MM.1S (cell line): ENCODE data around the gene SYTL5.

ENCODE experiments used
- DNase-seq: peaks from one replicate; pipeline ENCODE4 v3.0.0-alpha.2; 2015
- H2AFZ ChIP-seq: fragments of 300-600 bp; sonication (generic); 2 replicates; pipeline ENCODE4 v1.6.0; 2016; ENCODE audit warnings: antibody characterized with exemption, low read length
- H3F3A ChIP-seq: fragments of 300-600 bp; sonication (generic); 2 replicates; pipeline ENCODE4 v1.6.1; 2016; ENCODE audit warnings: mild to moderate bottlenecking, antibody characterized with exemption, low read length, moderate library complexity, mixed read lengths; ENCODE audit not compliant: insufficient read depth
- H3K27ac ChIP-seq: fragments of 300-600 bp; sonication (generic); 2 replicates; pipeline ENCODE4 v1.5.1; 2016; ENCODE audit warnings: mild to moderate bottlenecking, low read length
- H3K27me3 ChIP-seq: fragments of 300-600 bp; sonication (generic); replicated peaks from 2 replicates; pipeline ENCODE4 v1.6.0; 2016; ENCODE audit warnings: low read length; ENCODE audit not compliant: insufficient read depth
- H3K36me3 ChIP-seq: fragments of 300-600 bp; sonication (generic); replicated peaks from 2 replicates; pipeline ENCODE4 v1.6.1; 2016; ENCODE audit warnings: mild to moderate bottlenecking, low read length, mixed read lengths; ENCODE audit not compliant: insufficient read depth
- H3K4me1 ChIP-seq: fragments of 300-600 bp; sonication (generic); 2 replicates; pipeline ENCODE4 v1.6.1; 2016; ENCODE audit warnings: low read length, mixed read lengths
- H3K4me2 ChIP-seq: fragments of 300-600 bp; sonication (generic); 2 replicates; pipeline ENCODE4 v1.6.0; 2016; ENCODE audit warnings: low read depth, low read length
- H3K4me3 ChIP-seq: fragments of 300-600 bp; sonication (generic); 2 replicates; pipeline ENCODE4 v1.5.1; 2016; ENCODE audit warnings: low read length, mixed read lengths
- H3K79me2 ChIP-seq: fragments of 300-600 bp; sonication (generic); 2 replicates; pipeline ENCODE4 v1.6.1; 2016; ENCODE audit warnings: mixed run types, low read length, mixed read lengths
- H3K9ac ChIP-seq: fragments of 300-600 bp; sonication (generic); 2 replicates; pipeline ENCODE4 v1.6.1; 2016; ENCODE audit warnings: low read length, mixed read lengths
- H3K9me2 ChIP-seq: fragments of 300-600 bp; sonication (generic); replicated peaks from 2 replicates; pipeline ENCODE4 v1.6.1; 2016; ENCODE audit warnings: mild to moderate bottlenecking, low read length, mixed read lengths; ENCODE audit not compliant: insufficient read depth
- H3K9me3 ChIP-seq: fragments of 300-600 bp; sonication (generic); replicated peaks from 2 replicates; pipeline ENCODE4 v1.6.1; 2016; ENCODE audit warnings: mild to moderate bottlenecking, low read length, mixed read lengths; ENCODE audit not compliant: insufficient read depth
- H4K20me1 ChIP-seq: fragments of 300-600 bp; sonication (generic); 2 replicates; pipeline ENCODE4 v1.6.1; 2016; ENCODE audit warnings: mild to moderate bottlenecking, low read length, moderate library complexity, mixed read lengths; ENCODE audit not compliant: insufficient read depth
- CTCF ChIP-seq: fragments of 300-600 bp; sonication (generic); IDR thresholded peaks from 2 replicates; pipeline ENCODE4 v1.5.1; 2016; ENCODE audit warnings: antibody characterized with exemption, low read length, mixed read lengths
- EZH2 ChIP-seq: fragments of 300-600 bp; sonication (generic); optimal IDR thresholded peaks from 2 replicates; pipeline ENCODE3; 2017; ENCODE audit warnings: low read depth, mild to moderate bottlenecking, antibody characterized with exemption, low read length, mixed read lengths
- EZH2phosphoT487 ChIP-seq: fragments of 300-600 bp; sonication (generic); IDR thresholded peaks from 2 replicates; pipeline ENCODE4 v1.6.1; 2018; ENCODE audit warnings: antibody characterized with exemption, low read length

SYTL5 gene

DNA sequence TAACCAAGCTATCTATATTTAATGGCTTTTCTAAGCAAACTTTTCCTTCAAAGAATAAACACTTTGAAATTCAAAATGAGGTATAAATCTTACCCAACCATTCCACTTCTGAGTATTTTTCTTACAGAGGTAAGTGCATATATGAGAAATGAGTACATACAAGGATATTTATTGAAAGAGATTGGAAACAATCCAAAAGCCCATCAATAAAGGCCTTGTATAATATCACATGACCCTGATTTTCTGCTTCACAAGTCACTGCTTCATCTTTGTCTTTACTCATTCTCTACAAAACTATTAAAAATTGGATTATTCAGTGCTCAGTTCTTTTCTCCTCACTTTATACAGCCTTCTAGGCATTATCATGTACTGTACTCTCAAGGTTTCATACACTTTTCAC is 123.0 kb downstream of the SYTL5 start:
- Histone ChIP-seq H3K4me1 (no peaks in the 10 kb centered on the region), H3F3A (no peaks in the 10 kb centered on the region)
- TF ChIP-seq EZH2 = no peak
- no peak for TF ChIP-seq EZH2phosphoT487

DNA sequence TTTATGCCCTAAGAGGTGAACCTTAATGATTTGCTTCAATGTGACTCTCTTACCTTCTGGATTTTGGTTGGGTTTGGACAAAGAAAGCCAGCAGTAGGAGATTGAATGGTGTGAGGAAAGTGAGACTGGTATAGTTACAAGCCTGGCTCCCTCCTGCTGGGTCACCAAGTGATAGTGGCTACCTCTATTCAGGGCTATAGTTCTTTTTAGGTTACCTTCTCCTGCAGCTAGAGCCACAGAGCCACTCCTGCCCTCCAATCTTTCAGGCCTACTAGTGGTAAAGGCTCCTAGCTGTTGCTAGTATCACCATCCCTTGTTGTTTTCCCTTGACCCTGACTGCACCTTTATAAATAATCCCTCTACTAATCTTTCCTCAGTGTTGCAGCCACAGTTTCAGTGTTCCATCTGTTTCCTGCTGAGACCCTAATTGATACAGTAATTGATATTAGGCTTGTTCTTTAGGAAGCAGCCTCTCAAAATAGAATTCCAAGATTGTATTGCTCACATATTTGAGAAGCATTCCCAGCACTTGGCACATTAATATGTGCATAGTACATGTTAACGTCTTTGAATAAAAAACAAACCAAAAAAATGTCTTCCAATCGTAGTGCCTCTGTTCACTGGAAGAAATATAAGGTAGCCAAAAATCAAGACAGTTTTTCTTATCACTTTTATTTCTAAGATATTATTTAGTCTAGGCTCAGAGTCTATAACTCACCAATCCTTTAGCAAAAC is 132.0 kb downstream of the SYTL5 start:
- Histone ChIP-seq H3K4me1 (no peaks in the 10 kb centered on the region), H3K9me3 (no peaks in the 10 kb centered on the region), H3K4me3 (no peak overlapping the region), H3K4me2 (no peak overlapping the region), H3K9me2 (no peaks in the 10 kb centered on the region), H3K27me3 (no peaks in the 10 kb centered on the region), H3K9ac (no peak overlapping the region), H3K36me3 (no peaks in the 10 kb centered on the region), H3K79me2 (no peaks in the 10 kb centered on the region), H3K27ac (no peak overlapping the region), H3F3A (no peaks in the 10 kb centered on the region), H2AFZ (no peak overlapping the region), H4K20me1 (no peaks in the 10 kb centered on the region)
- no peak for DNase-seq
- TF ChIP-seq EZH2phosphoT487 (no peak), CTCF (no peak), EZH2 (no peak)

More for the DNA sequence above, 123.0 kb downstream of the SYTL5 start:
- Histone ChIP-seq H3K27ac (no peak overlapping the region), H3K79me2 (no peaks in the 10 kb centered on the region), H2AFZ (no peak overlapping the region), H3K27me3 (no peaks in the 10 kb centered on the region), H3K9me3 (no peaks in the 10 kb centered on the region), H3K9ac (no peak overlapping the region), H3K36me3 (no peaks in the 10 kb centered on the region), H4K20me1 (no peaks in the 10 kb centered on the region), H3K9me2 (no peaks in the 10 kb centered on the region), H3K4me2 (no peak overlapping the region), H3K4me3 (no peak overlapping the region)
- DNase-seq = no peak

DNA sequence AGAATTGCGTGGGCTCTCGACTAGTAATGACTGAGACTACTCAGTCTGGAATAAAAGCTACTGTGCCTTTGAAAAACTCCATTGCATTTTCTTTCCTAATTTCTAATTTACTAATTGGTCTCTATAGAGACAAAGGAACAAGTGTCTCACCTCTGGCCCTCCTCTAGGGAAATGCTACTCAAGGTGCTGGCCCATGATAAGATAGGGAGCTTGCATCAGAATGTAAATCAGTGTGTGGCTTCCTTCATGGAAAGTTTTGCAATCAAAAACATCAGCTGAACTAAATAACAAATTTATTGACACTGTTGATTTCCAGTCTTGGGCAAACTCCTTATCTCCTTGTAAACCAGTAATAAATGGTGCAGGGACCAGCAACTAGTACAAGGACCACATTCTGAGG is 132.5 kb downstream of the SYTL5 start:
- H3K4me3 ChIP-seq = no peak overlapping the region
- no peaks in the 10 kb centered on the region for H3K27me3 ChIP-seq
- H3F3A ChIP-seq = no peaks in the 10 kb centered on the region
- DNase-seq = no peak
- H3K9me2 ChIP-seq = no peaks in the 10 kb centered on the region
- no peak overlapping the region for H3K9ac ChIP-seq
- no peak for TF ChIP-seq EZH2phosphoT487
- TF ChIP-seq CTCF = no peak
- TF ChIP-seq EZH2 = no peak
- no peaks in the 10 kb centered on the region for H3K79me2 ChIP-seq
- no peaks in the 10 kb centered on the region for H3K9me3 ChIP-seq
- H3K36me3 ChIP-seq = no peaks in the 10 kb centered on the region
- no peaks in the 10 kb centered on the region for H4K20me1 ChIP-seq
- H3K4me2 ChIP-seq = no peak overlapping the region
- H2AFZ ChIP-seq = no peak overlapping the region
- no peaks in the 10 kb centered on the region for H3K4me1 ChIP-seq
- no peak overlapping the region for H3K27ac ChIP-seq

GRCh38 chrX:38142610-38143009 is 136.3 kb downstream of the SYTL5 start:
- H2AFZ ChIP-seq = no peak overlapping the region
- no peak for TF ChIP-seq CTCF
- no peak for TF ChIP-seq EZH2phosphoT487
- TF ChIP-seq EZH2 = no peak
- no peak for DNase-seq
- no peaks in the 10 kb centered on the region for H3K4me1 ChIP-seq
- no peaks in the 10 kb centered on the region for H3F3A ChIP-seq
- no peaks in the 10 kb centered on the region for H3K27me3 ChIP-seq
- no peak overlapping the region for H3K4me2 ChIP-seq
- no peak overlapping the region for H3K27ac ChIP-seq
- H3K79me2 ChIP-seq = no peaks in the 10 kb centered on the region
- H4K20me1 ChIP-seq = no peaks in the 10 kb centered on the region
- no peaks in the 10 kb centered on the region for H3K9me3 ChIP-seq
- H3K36me3 ChIP-seq = no peaks in the 10 kb centered on the region
- no peaks in the 10 kb centered on the region for H3K9me2 ChIP-seq
- H3K4me3 ChIP-seq = no peak overlapping the region
- H3K9ac ChIP-seq = no peak overlapping the region
